Germinal center (tissue), 1 donor: Measurements from ENCODE around the gene SLC36A2.
"Not testable (repeated sequence)": the region's sequence is repeated elsewhere in the genome, so short reads cannot be mapped to it uniquely, and the experiment has no call there.

Experiments used
- DNase-seq: peaks from one replicate; pipeline ENCODE4 v3.0.0; 2012; ENCODE audit warnings: mixed read lengths, low spot score

Gene SLC36A2

DNA sequence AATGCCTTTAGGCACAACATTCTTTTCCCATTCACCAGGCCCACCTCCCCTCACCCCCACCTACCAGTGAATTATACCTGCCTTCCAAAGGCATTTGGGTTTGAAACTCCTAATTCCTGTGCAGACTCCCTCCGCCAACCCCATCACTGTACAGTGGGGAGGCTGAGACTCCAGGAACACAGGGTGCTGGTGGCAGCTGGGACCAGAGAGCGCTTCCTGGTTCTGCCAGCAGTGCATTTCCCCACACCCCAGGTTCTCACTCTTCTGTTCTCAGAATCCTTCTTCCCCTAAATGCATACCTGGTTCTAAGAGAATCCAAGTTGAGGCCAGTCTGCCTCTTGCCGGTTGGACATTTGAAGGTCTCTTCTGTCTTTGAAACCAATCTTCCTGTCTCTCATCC, 21.1 kb downstream of the SLC36A2 start:
- DNase-seq = no peak

DNA sequence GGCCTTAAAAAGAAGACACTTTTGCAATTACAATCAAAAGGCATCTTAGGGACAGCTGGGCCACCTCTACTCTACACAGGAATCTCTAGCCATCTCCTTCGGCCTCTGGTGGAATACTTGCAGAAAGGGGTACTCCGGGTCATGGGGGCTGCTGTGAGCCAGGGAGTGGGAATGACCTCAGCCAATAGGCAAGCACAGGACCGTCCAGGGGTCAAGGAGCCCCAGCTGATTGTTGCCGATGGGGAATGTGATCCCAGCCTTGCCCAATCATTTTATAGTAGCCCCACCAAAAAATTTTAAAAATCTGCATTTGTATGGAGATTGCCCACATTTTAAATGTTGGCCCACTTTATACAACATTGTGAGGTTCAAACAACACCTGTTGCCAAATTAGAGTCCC, 26.9 kb downstream of the SLC36A2 start:
- no peak for DNase-seq

DNA sequence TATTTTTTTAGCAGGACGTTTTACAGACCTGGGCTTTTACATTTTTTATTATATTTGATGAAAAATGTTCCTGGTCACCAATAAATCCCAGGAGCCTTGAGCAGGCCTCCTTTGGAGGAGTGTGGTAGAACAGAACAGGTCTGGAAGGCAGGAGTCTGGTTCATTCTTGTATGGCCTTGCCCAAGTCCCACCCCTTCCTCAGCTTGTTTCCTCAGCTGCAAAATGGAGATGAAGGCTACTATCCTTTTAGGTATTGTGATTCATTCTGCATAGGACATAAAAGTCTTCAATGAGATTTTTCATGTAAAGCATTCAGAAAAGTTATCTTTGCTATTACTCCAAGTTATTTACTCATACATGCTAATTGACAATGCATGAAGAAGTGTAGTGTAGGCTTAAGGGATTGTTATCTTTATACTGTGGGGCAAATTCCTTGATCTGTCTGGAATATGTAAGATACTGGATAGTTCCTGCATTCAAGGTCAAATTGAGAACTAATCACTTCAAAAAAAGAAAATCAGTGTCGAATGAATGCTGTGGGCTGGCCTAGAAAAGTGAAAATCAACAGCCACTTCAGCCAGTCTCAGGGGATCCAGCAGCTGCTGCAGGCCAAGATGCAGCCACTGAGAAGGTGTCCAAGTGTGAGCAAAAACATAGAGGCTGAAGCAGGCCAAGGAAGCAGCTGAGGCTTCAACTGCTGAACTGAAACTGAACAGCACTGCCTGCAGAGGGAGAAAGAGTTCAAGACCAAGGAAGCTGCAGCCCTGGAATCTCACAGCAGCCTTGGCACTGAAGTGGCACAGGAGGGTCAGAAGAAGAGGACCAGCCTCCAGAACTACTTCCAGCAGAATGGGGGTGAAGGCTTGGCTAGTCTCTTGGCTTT, 28.3 kb downstream of the SLC36A2 start:
- peak; percentile 16 for DNase-seq

DNA sequence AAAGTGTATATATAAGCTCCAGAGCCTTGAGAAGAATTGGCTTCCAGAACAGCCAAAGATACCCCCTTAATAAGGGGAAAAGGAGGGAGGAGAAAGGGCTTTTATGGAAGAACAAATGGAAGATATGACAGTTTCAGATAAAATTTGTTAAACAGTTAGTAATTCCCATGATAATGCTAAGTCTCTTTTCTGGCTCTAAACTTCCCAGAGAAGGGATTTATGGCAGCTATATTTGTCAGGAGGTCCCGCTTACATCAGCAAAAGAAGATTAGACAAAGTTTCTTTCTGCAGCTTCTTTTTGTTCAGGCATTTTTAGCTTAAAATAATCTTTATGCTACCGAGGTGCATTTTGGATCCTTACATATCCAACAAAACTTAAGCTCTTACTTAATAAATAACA, 29.5 kb downstream of the SLC36A2 start:
- DNase-seq = no peak

DNA sequence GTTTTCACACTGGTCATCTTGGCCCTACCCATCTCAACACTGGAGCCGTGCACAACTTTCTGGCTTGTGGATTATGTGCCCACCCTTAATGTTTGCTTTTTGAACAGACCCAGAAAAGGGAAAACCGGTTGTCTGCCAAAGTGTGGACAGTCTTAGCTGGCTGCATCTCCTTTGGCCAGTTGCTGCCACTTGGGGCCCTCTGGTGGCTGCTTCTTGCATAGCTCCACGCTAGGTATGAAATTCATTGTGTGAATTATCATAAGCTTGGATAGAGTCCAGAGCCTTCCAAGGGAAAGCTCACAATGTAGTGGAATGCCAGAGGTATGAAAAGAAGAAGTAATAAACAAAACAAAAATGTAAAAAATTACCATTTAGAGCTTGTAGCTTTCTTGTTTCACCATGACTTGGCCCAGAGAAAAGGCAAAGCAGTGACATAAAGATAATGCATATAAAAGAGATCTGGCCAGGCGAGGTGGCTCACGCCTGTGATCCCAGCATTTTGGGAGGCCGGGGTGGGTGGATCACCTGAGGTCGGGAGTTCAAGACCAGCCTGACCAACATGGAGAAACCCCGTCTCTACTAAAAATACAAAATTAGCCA, 31.3 kb downstream of the SLC36A2 start:
- peak; percentile 67 for DNase-seq

DNA sequence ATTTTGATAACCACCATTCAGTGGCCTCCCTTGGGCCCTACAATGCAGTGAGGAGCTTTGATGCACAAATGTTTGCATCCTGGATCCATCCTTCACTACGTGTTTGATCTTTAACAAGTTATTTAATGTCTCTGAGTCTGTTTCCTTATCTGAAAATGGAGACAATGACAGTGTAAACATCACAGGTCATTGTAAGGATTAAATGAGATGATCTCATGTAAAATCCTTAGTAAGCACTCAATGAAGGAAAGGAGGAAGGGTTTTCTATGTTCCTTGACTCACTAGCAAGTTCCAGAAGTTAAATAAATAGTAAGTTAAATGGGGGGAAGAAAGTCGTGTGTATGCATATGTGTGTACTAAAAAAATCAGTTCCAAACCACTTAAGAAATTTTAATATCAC, 34.0 kb downstream of the SLC36A2 start:
- DNase-seq = no peak

DNA sequence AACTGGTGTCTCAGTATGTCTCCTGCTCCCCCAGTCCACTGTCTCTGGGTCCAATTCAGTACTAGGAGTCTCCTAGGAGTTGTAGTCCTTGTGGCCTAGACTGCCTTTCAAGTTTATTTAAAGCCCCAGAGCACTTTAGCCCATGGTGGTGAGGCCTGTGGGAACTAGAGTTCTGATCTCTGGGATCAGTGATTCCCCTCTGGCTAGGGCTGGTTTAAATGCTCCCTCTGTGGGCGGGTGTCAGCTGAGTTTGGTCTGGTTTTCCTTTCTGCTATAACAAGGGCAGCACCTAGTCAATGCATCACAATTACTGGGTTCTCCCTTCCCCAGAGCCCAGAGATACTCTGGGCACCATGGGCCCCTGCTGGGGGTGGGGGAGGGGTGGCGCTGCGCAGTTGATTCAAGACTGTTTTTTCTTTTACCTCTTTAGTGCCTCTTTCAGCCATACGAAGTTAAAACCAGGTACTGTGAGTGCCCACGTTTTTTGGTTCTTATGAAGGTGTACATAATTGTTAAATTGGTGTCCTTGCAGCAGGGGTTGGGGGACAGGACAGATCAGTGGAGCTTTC, 34.5 kb downstream of the SLC36A2 start:
- no peak for DNase-seq

DNA sequence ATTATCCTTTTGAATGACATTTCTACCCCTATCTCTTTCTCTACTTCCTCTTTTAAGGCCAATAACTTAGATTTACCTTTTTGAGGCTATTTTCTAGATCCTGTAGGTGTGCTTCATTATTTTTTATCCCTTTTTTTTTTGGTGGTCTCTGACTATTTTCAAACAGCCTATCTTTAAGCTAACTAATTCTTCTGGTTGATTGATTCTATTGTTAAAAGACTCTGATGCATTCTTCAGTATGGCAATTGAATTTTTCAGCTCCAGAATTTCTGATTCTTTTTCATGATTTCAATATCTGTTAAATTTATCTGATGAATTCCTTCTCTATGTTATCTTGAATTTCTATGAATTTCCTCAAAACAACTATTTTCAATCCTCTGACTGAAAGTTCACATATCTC, 36.4 kb downstream of the SLC36A2 start:
- no peak for DNase-seq

DNA sequence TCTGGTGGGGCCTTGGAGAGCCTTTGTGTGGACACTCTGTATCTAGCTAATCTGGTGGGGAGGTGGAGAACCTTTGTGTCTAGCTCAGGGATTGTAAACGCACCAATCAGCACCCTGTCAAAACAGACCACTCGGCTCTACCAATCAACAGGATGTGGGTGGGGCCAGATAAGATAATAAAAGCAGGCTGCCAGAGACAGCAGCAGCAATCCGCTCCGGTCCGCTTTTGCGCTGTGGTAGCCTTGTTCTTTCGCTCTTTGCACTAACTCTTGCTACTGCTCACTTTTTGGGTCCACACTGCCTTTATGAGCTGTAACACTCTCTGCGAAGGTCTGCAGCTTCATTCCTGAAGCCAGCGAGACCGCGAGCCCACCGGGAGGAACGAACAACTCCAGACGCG, 37.5 kb downstream of the SLC36A2 start:
- not testable (repeated sequence) for DNase-seq

DNA sequence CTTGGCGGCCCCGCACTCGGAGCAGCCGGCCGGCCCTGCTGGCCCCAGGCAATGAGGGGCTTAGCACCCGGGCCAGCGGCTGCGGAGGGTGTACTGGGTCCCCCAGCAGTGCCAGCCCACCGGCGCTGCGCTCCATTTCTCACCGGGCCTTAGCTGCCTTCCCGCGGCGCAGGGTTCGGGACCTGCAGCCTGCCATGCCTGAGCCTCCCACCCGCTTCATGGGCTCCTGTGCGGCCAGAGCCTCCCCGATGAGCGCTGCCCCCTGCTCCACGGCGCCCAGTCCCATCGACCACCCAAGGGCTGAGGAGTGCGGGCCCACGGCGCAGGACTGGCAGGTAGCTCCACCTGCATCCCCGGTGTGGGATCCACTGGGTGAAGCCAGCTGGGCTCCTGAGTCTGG, 38.1 kb downstream of the SLC36A2 start:
- not testable (repeated sequence) for DNase-seq

DNA sequence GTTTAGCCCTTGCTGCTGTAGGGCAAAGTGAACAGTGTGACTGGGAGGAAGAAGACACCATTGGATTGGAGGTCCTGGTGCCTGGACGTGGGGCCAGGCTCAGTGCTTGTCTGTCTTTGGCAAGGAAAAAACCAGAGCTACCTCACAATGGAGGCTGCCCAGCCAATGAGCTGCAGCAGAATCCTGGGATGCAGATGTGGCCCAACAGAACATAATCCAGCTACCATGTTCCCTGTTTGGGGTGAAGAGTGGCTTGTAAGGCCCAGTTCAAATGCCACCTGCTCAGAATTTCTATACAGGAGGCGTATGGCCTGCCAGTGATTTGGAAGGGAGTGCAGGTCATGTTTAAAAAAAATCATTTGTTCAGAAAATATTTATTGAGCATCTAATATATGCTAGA, 43.7 kb downstream of the SLC36A2 start, which contains the start of gene SLC36A3:
TSS of gene SLC36A3 (minus strand) at position 101 of the 400 bp plus-strand sequence. CDS start 412 bp downstream, outside the sequence.
- DNase-seq = no peak

DNA sequence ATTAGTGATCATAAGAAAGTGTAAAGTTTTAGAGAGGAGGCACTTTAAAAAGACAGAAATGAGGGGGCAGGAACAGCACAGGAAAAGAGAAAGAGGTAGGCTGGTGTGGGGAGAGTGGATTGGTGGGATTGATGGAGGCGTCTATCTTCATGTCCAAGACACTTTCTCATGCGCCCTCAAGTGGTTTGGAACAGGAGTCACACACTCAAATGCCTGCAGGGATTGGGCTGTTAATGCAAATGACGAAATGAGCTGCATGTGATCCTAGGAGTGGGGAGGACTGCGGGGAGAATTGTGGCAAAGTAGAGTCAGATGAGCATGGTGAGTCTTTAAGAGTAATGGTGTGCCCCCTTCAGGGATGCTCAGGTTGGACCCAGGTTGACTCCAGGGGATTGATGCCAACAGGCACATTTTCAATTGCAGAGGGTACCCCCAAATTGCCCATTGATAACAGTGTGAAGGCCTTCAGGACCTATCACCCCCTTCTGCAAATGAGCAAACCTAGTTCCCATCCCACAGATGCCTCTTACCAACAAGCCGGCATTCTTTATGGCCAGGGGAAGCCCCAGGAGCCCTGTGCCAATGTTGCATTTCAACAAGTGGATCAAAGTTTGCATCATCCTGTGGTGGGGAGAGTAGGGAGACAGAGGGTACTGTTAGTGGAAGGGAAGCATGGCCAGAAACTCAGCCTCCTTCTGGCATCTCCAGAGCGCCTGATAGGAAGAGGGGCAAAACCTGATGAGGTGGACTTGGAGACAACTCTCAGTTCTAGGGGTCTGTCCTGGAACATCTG, 49.1 kb downstream of the SLC36A2 start:
- peak; percentile 18 for DNase-seq

DNA sequence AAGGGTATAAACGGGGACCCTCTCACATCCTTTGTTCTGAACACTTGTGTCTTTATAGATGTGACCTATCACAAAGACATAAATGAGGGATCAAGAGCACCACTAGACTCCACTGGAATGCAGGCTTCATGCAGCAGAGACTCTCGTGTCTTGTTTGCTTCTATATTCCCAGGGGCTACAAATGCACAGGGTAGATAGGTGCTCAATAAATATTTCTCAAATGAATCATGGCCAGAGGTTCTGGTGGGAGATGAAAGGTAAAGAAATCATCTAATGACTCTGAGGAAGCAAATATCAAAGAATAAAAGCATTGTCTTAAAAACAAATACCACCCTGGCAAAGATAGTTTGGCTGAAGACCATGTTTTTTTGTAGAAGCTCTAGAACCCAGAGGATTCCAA, 50.4 kb downstream of the SLC36A2 start:
- no peak for DNase-seq

DNA sequence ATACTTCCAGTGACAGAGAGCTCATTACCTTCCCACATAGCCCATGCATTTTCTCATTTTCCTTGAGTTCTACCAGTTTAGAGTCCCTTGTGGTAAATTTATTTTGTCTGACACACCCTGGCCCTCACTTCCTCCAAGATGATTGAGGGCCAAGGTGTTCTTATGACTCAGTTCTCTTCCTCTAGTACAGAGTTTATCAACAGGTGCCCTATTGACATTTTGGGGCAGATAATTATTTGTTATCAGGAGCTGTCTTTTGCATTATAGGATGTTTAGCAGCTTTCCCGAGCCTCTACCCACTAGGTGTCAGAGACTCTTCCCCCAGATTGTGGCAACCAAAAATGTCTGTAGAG, 50.9 kb downstream of the SLC36A2 start:
- no peak for DNase-seq

DNA sequence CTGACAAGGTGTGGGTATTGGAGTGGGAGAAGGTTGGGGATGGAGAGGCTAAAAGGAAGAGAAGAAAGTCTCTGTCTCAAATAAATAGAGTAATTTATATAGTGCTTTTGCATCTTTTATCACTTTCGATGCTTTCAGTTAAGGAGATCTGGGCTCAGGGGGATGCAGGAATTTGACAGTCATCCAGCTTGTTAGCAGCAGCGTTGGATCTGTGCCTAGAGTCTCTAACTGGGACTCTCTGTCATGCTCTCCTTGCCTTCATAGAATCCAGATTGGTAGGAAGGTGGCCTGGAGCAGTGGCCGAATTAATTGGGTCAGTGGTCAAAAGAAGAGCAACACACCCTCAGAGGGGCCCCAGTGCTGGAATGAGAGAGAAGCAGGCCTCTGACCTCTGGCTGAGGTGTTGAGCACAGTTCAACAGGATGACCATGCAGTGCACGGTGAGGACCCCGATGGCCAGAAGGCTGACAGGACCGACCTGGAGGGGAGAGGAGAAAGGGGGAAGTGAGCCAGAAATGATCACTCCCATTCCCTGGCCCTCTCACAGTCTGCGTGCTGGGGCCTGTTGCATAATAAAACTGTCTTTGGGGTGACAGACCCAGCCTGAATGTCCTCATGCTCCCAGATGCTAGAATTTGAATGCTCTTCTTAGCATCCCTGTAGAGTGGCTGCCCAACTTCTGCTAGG, 51.4 kb downstream of the SLC36A2 start:
- no peak for DNase-seq

DNA sequence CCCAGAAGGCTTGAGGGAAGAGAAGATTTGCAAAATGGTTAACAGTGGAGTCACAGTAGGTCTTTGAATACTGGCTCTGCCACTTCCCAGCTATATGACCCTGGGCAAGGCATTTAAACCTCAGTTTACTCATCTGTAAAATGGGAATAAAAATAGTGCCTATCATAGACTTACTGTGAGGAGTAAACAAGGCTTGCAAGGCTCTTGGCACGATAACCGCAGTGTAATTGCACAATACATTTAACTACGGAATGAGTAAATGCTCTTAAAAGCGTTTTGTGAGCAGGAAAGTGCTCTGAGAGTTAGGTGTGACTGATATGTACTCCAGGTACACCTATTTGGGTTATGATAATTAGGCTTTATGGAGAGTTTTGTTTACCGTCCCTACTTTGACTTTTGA, 52.2 kb downstream of the SLC36A2 start:
- no peak for DNase-seq

DNA sequence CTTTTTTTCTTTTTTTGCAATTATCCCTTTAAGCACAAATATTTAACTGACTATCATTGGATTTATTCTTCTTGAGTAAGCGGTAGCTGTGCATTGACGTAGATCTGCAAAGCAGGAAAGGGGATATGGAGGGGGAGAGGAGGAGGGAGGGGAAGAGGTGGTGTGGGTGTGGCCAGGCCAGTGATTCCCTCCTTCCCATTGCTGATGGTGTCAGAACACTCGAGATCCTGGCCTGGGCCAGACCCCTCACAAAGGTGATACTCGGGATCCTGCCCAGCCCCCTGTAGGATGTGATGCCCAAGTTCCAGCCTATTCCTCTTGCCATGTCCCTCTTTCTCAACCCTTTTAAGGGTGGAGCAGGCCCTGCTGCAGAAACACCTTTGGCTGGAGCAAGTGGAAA, 53.7 kb downstream of the SLC36A2 start:
- no peak for DNase-seq

DNA sequence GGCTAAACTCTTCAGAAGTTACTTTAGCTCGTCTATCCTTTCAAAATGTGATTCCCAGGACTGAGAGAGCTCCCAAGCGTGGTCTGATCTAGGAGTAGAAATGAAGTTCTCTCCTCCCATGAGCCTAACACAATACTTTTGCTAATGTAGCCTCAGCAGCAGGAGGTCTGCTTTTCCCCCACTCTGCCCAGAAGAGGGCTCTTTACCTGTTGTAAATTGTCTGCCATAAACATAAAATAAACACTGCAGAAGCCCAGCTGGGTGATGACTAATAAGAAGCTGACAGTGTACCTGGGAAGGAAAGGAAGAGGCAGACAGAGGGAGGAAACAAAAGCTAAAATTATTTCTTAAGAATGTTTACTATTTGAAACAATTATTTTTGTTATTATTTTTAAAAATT, 59.2 kb downstream of the SLC36A2 start:
- DNase-seq = peak; percentile 14

DNA sequence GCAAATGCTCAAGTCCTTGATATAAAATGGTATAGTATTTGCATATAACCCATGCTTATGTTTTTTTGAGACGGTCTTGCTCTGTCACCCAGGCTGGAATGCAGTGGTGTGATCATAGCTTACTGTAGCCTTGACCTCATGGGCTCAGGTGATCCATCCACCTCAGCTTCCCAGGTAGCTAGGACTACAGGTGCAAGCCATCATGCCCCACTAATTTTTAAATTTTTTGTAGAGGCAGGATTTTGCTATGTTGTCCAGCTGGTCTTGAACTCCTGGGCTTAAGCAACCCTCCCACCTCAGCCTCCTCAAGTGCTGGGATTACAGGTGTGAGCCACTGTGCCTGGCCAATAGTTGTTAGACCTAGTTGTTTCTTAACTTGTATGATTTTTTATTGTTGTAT, 61.1 kb downstream of the SLC36A2 start:
- DNase-seq = no peak

DNA sequence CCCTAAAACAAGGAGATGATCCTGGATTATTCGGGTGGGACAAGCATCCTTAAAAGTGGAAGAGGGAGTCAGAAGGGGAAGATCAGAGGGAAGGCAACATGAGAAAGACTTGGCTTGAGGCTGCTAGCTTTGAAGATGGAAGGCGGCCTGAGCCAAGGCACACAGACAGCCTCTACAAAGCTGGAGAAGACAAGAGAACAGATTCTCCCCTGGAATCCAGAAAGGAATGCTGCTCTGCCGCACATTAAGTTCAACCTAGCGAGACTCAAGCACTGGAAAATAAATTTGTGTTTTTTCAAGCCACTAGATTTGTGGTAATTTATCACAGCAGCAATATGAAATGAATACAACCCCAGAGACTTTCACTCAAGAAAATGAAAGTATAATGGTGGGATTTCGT, 61.7 kb downstream of the SLC36A2 start:
- DNase-seq = no peak

DNA sequence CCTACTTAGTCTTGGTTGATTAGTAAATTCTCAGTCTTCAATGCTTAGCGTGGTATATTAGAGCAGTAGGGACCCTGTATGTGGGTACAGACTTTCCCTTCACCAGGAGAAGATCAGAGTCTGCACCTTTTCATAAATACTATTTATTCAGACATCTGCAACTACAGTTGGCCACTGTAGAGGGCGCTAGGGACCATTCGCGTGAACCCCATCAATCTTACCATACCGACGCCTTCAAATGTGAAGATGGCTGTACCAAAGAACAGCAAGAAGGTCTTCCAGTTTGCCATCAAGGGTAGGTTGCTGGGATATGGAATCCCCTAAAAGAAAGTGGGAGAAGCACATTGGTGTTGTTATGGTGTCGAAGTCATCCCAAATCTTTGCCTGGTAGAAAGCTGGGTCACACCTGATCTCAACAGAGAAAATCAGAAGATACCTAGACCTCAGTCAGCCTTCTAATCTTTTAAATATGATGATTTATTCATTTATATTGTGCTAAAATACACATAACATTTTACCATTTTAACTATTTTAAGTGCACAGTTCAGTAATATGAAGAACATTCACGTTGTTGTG, 62.9 kb downstream of the SLC36A2 start:
- DNase-seq = no peak
